Endodermal cell (in vitro differentiated cells): ENCODE measurements around the gene RAC3. TPM values are rescaled to one million over a fixed set of nuclear protein-coding genes. Genes with fewer than 3 reads are reported as not detected.

Experiments used
- DNase-seq: peaks from one replicate; pipeline ENCODE4 v3.0.0-alpha.2; 2017
- H3K27ac ChIP-seq: 2 replicates; pipeline ENCODE4 v1.5.1; 2013; ENCODE audit warnings: mild to moderate bottlenecking, low read depth, low read length, moderate library complexity
- H3K27me3 ChIP-seq: 2 replicates; pipeline ENCODE4 v1.6.1; 2013; ENCODE audit warnings: mild to moderate bottlenecking, low read length, moderate library complexity; ENCODE audit not compliant: insufficient read depth, control insufficient read depth, poor library complexity, severe bottlenecking
- H3K36me3 ChIP-seq: 2 replicates; pipeline ENCODE4 v1.7.0; 2013; ENCODE audit warnings: mild to moderate bottlenecking, low read length, moderate library complexity; ENCODE audit not compliant: control insufficient read depth, insufficient read depth
- H3K4me1 ChIP-seq: one replicate; pipeline ENCODE4 v1.7.0; 2013; ENCODE audit warnings: low read length; ENCODE audit not compliant: control insufficient read depth, insufficient read depth
- H3K4me3 ChIP-seq: 2 replicates; pipeline ENCODE4 v1.5.1; 2013; ENCODE audit warnings: mild to moderate bottlenecking, low read length, moderate library complexity
- H3K9ac ChIP-seq: 2 replicates; pipeline ENCODE4 v1.6.1; 2013; ENCODE audit warnings: mild to moderate bottlenecking, low read length, moderate library complexity; ENCODE audit not compliant: poor library complexity, severe bottlenecking; ENCODE audit errors: extremely low read depth
- H3K9me3 ChIP-seq: 2 replicates; pipeline ENCODE4 v1.6.1; 2013; ENCODE audit warnings: mild to moderate bottlenecking, low read length, moderate library complexity; ENCODE audit not compliant: control insufficient read depth
- H3K27ac Mint-ChIP-seq: 2 replicates; pipeline ENCODE4 v1.8.0; 2020; ENCODE audit warnings: mixed read lengths
- H3K27me3 Mint-ChIP-seq: 2 replicates; pipeline ENCODE4 v1.8.0; 2021; ENCODE audit warnings: mild to moderate bottlenecking, mixed read lengths; ENCODE audit not compliant: insufficient read depth
- H3K36me3 Mint-ChIP-seq: 2 replicates; pipeline ENCODE4 v1.8.0; 2020; ENCODE audit warnings: low read depth, mixed read lengths
- H3K4me1 Mint-ChIP-seq: 2 replicates; pipeline ENCODE4 v1.8.0; 2020; ENCODE audit warnings: mixed read lengths
- H3K4me3 Mint-ChIP-seq: 2 replicates; pipeline ENCODE4 v1.8.0; 2020; ENCODE audit warnings: mild to moderate bottlenecking, moderate library complexity, mixed read lengths
- H3K9me3 Mint-ChIP-seq: 2 replicates; pipeline ENCODE4 v1.8.0; 2020; ENCODE audit warnings: mild to moderate bottlenecking, mixed read lengths
- CTCF ChIP-seq: fragments of 200-600 bp; sonication (generic); conservative IDR thresholded peaks from 2 replicates; pipeline ENCODE4 v1.5.0; 2021; ENCODE audit warnings: antibody characterized with exemption, mild to moderate bottlenecking
- WGBS, 2 experiments: methylation state at CpG; one replicate each; pipeline versions ENCODE4 v1.1.5 to v1.1.7; 2013; ENCODE audit warnings: missing lambda C conversion rate in 2 of 2, mixed read lengths in 1 of 2; ENCODE audit not compliant: insufficient coverage in 1 of 2, insufficient read length in 1 of 2; 5-methylcytosine and 5-hydroxymethylcytosine counted together
- total RNA-seq, 2 donors: library from RNA; stranded (reverse); fragmentation: NEBNext Ultra II Directional in 1 of 2; extraction: Animal tissue kit (Norgen Biotek cat#: 25700) in 1 of 2; gene quantifications; 2 replicates in 1 of 2; 3 replicates in 1 of 2; pipeline ENCODE4 v1.2.1, GENCODE V29; 2021

Gene RAC3
- total RNA-seq, 2 donors from 2014 or later, result 45.7 to 53.9 TPM

DNA sequence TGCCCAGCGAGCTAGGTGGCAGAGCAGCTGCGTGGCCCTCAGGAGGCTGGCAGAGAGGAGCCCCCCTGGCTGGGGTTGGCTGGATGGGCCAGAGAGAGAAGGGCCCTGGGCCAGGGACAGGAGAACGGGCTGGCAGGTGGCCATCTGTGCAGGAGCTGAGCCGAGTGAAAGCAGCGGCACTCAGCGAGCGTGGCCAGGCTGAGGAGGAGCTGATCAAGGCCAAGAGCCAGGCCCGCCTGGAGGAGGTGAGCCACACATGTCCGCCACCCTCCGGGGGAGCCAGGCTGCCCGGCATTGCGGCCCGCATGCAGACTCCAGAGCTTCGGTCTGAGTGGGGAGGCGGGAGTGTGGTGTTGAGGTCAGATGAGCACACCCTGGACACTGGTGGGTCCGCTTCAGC is 2.1 kb upstream of the RAC3 start:
- Mint-ChIP-seq H3K4me1 (no peaks in the 10 kb centered on the region), H3K27me3 (no peaks in the 10 kb centered on the region), H3K4me3 (no peak overlapping the region), H3K36me3 (peaks cover 15% of the 10 kb centered on the region), H3K27ac (no peak overlapping the region), H3K9me3 (no peaks in the 10 kb centered on the region)
- no peak for DNase-seq
- TF ChIP-seq CTCF, result no peak
- Histone ChIP-seq H3K27ac (no peak overlapping the region), H3K9me3 (no peaks in the 10 kb centered on the region), H3K4me1 (no peaks in the 10 kb centered on the region), H3K9ac (no peak overlapping the region), H3K27me3 (no peaks in the 10 kb centered on the region), H3K36me3 (no peaks in the 10 kb centered on the region), H3K4me3 (no peak overlapping the region)
- 92 to 94% methylated on average over 6 to 16 of the region's 16 CpGs for WGBS, 2 experiments

GRCh38 chr17:82029990-82030469 is 1.4 kb upstream of the RAC3 start:
- Histone ChIP-seq H3K9ac (no peak overlapping the region), H3K4me3 (no peak overlapping the region), H3K36me3 (no peaks in the 10 kb centered on the region), H3K27ac (no peak overlapping the region), H3K27me3 (no peaks in the 10 kb centered on the region), H3K9me3 (no peaks in the 10 kb centered on the region), H3K4me1 (no peaks in the 10 kb centered on the region)
- Mint-ChIP-seq H3K4me3 (peak overlapping the region; percentile 55), H3K27ac (no peak overlapping the region), H3K9me3 (no peaks in the 10 kb centered on the region), H3K36me3 (peaks cover 15% of the 10 kb centered on the region), H3K4me1 (no peaks in the 10 kb centered on the region), H3K27me3 (no peaks in the 10 kb centered on the region)
- no peak for TF ChIP-seq CTCF
- 73 to 88% methylated on average over 16 to 31 of the region's 31 CpGs for WGBS, 2 experiments
- no peak for DNase-seq

DNA sequence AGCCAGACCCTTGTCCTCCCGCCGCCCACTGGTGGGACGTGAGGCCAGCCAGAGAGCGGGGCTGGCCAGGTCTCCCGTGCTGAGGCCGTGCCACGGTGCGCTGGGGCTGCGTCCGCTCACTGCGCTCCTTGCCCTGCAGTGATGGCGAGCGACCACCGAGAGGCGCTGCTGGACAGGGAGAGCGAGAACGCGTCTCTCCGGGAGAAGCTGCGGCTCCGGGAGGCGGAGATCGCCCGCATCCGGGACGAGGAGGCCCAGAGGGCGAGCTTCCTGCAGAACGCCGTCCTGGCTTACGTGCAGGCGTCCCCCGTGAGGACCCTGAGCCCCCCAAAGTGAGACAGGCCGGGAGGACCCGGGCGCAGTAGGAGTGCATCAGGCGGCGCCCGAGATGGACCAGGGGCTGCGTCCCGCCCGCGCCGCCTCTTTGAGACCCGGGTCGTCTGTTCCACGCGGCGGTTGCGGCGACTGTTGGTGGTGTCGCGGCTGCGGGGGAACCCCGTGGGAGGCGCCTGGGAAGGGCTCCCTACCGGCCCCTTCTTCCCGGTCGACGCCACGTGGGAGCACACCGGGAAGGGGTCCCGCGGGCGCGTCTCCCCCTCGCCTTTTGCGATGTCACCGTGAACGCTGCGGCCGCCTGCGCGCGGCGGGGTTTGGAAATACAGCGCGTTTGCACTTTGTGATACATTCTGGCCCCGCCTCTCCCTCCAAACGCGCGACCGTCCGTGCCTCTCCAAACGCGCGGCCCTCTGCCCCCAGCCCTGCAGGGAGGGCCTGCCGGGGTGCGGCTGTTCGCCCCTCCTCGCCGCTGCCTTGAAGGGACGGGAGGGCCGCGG is 792 bp upstream of the RAC3 start:
- 2 to 3% methylated on average over 38 to 94 of the region's 94 CpGs for WGBS, 2 experiments
- H3K4me3 ChIP-seq, result peak overlapping the region; percentile 73
- peak; percentile 99 for DNase-seq
- no peak overlapping the region for H3K27ac Mint-ChIP-seq
- no peak overlapping the region for H3K9ac ChIP-seq
- H3K36me3 ChIP-seq, result no peaks in the 10 kb centered on the region
- no peaks in the 10 kb centered on the region for H3K4me1 ChIP-seq
- no peaks in the 10 kb centered on the region for H3K4me1 Mint-ChIP-seq
- peak; percentile 86 for TF ChIP-seq CTCF
- H3K27me3 Mint-ChIP-seq, result no peaks in the 10 kb centered on the region
- H3K9me3 Mint-ChIP-seq, result no peaks in the 10 kb centered on the region
- H3K36me3 Mint-ChIP-seq, result peaks cover 13% of the 10 kb centered on the region
- H3K9me3 ChIP-seq, result no peaks in the 10 kb centered on the region
- no peaks in the 10 kb centered on the region for H3K27me3 ChIP-seq
- H3K27ac ChIP-seq, result no peak overlapping the region
- H3K4me3 Mint-ChIP-seq, result peak overlapping the region; percentile 55
